Panc1 (cell line): ENCODE data around the gene THADA. TPM values are rescaled to one million over a fixed set of nuclear protein-coding genes. Genes with fewer than 3 reads are reported as not detected.

Experiments
- ATAC-seq: fragments of 200-7000 bp; cut with Tn5 transposase; 2 replicates; pipeline ENCODE4 v1.9.1; 2020; ENCODE audit warnings: mild to moderate bottlenecking, moderate library complexity
- BruUV-seq: library from RNA; stranded (reverse); fragments of 400-500 nt; replicated peaks from 2 replicates; lab custom pipeline; 2021; lab: Mats Ljungman, UMichigan
- CTCF ChIA-PET: fragments of 300-600 bp; sonication (Branson Sonifier 250); formaldehyde crosslinking; loops from one replicate; lab custom pipeline; 2022; ENCODE audit warnings: antibody characterized with exemption; lab: Charles Lee
- POLR2A ChIA-PET: fragments of 300-600 bp; sonication (Branson Sonifier 250); formaldehyde crosslinking; loops from one replicate; lab custom pipeline; 2022; ENCODE audit warnings: antibody characterized with exemption; lab: Charles Lee
- DNase-seq: peaks from one replicate; pipeline ENCODE4 v3.0.0-alpha.2; 2010; ENCODE audit warnings: low read depth, low spot score
- H3K27ac ChIP-seq: 2 replicates; pipeline ENCODE4 v1.5.1; 2011; ENCODE audit warnings: mild to moderate bottlenecking, low read length, inconsistent platforms
- H3K27me3 ChIP-seq: fragments of 200-500 bp; sonication (Bioruptor generic); 2 replicates; pipeline ENCODE4 v1.6.0; 2014; ENCODE audit warnings: low read length, inconsistent platforms; ENCODE audit not compliant: control insufficient read depth, insufficient read depth
- H3K36me3 ChIP-seq: fragments of 200-500 bp; sonication (Bioruptor generic); 2 replicates; pipeline ENCODE4 v1.5.1; 2014; ENCODE audit warnings: inconsistent platforms, mild to moderate bottlenecking, low read length, moderate library complexity; ENCODE audit not compliant: control insufficient read depth, insufficient read depth
- H3K4me1 ChIP-seq: 2 replicates; pipeline ENCODE4 v1.5.1; 2011; ENCODE audit warnings: inconsistent platforms, mild to moderate bottlenecking, low read length, moderate library complexity; ENCODE audit not compliant: control insufficient read depth, insufficient read depth
- H3K4me3 ChIP-seq, 2 experiments: 2 replicates each; pipeline ENCODE4 v1.5.1; 2011 to 2012; ENCODE audit warnings: low read depth in 2 of 2, low read length in 2 of 2, mild to moderate bottlenecking in 2 of 2, inconsistent platforms in 1 of 2, moderate library complexity in 1 of 2
- H3K9me3 ChIP-seq: fragments of 200-500 bp; sonication (Bioruptor generic); 2 replicates; pipeline ENCODE4 v1.5.1; 2014; ENCODE audit warnings: low read depth, mild to moderate bottlenecking, inconsistent platforms, low read length, moderate library complexity; ENCODE audit not compliant: control insufficient read depth, insufficient read depth
- CTCF ChIP-seq: fragments of 450-650 bp; IDR thresholded peaks from 2 replicates; pipeline ENCODE4 v1.5.1; 2017; ENCODE audit warnings: mild to moderate bottlenecking
- POLR2AphosphoS5 ChIP-seq: IDR thresholded peaks from 2 replicates; pipeline ENCODE4 v1.6.1; 2012; ENCODE audit warnings: mild to moderate bottlenecking, low read depth, low read length, moderate library complexity
- REST ChIP-seq, 2 experiments: IDR thresholded peaks; 2 replicates each; pipeline ENCODE4 v1.6.1; 2011 to 2012; ENCODE audit warnings: low read depth in 2 of 2, control low read depth in 1 of 2, low read length in 1 of 2, mild to moderate bottlenecking in 1 of 2, moderate library complexity in 1 of 2; ENCODE audit not compliant: insufficient read depth in 1 of 2
- SIN3A ChIP-seq: IDR thresholded peaks from 2 replicates; pipeline ENCODE4 v1.6.1; 2012; ENCODE audit warnings: low read depth, mild to moderate bottlenecking, low read length, moderate library complexity, borderline replicate concordance; ENCODE audit not compliant: insufficient read depth
- TCF7L2 ChIP-seq: IDR thresholded peaks from 2 replicates; pipeline ENCODE4 v1.6.1; 2011; ENCODE audit warnings: mild to moderate bottlenecking, low read depth, low read length, inconsistent platforms
- in situ Hi-C: cut with HindIII; loops from 2 replicates; pipeline ENCODE4 v1.10.0; 2016; ENCODE audit warnings: low sequenced_read_pairs, low pct_unique_long_range_greater_than_20kb
- intact Hi-C: fragments of 100-400 bp; cut with micrococcal nuclease; formaldehyde crosslinking; loops from one replicate; pipeline ENCODE4 v1.10.0; 2022; ENCODE audit not compliant: unreplicated experiment
- total RNA-seq: library from RNA; stranded (reverse); gene quantifications from one replicate; pipeline ENCODE4 v1.2.1, GENCODE V29; 2021; ENCODE audit not compliant: unreplicated experiment

The THADA gene
- total RNA-seq, 1 experiment from 2014 or later = 37.2 TPM

- Histone ChIP-seq H3K4me3 (no peak overlapping the region), H3K27me3 (no peaks in the 10 kb centered on the region), H3K36me3 (no peaks in the 10 kb centered on the region), H3K27ac (no peak overlapping the region), H3K4me1 (0 out of 2 replicates have a peak, but pooled peaks cover 3% of the 10 kb centered on the region), H3K9me3 (no peaks in the 10 kb centered on the region)
- intact Hi-C loops = no loop called here
- TF ChIP-seq POLR2AphosphoS5 = no peak
- ChIA-PET CTCF (no interaction called here), POLR2A (no interaction called here)
- no TSS peak for BruUV-seq
- DNase-seq = no peak
- no peak for ATAC-seq
- in situ Hi-C loops = no loop called here
Measured at GRCh38 chr2:43475922-43476321, 119.9 kb downstream of the THADA start.

- 0 out of 2 replicates have a peak, but pooled peaks cover 3% of the 10 kb centered on the region for H3K4me1 ChIP-seq
- no peak overlapping the region for H3K4me3 ChIP-seq
- ChIA-PET POLR2A (no interaction called here), CTCF (no interaction called here)
- no peak for TF ChIP-seq SIN3A
- TF ChIP-seq REST (IDR thresholded peaks at IDR 0.05; ENCODE audit: insufficient read depth in 1 of 2, low read depth in 2 of 2, low read length in 1 of 2) = no peak
- TF ChIP-seq POLR2AphosphoS5 = no peak
- TF ChIP-seq TCF7L2 = no peak
- TF ChIP-seq CTCF = no peak
- no TSS peak for BruUV-seq
- H3K27ac ChIP-seq = no peak overlapping the region
- no peak for ATAC-seq
- no peaks in the 10 kb centered on the region for H3K9me3 ChIP-seq
- in situ Hi-C loops = no loop called here
- H3K27me3 ChIP-seq = no peaks in the 10 kb centered on the region
- no peaks in the 10 kb centered on the region for H3K36me3 ChIP-seq
- no peak for DNase-seq
- intact Hi-C loops = no loop called here
Measured at GRCh38 chr2:43475137-43475846, 120.5 kb downstream of the THADA start.

GRCh38 chr2:43474273-43474672 is 121.6 kb downstream of the THADA start:
- TF ChIP-seq REST (IDR thresholded peaks at IDR 0.05; ENCODE audit: insufficient read depth in 1 of 2, low read depth in 2 of 2, low read length in 1 of 2) (no peak), SIN3A (no peak), CTCF (no peak), TCF7L2 (no peak), POLR2AphosphoS5 (no peak)
- Histone ChIP-seq H3K27me3 (no peaks in the 10 kb centered on the region), H3K27ac (no peak overlapping the region; the same call in 1 of the 2 replicates), H3K9me3 (no peaks in the 10 kb centered on the region), H3K4me1 (0 out of 2 replicates have a peak, but pooled peaks cover 3% of the 10 kb centered on the region), H3K4me3 (no peak overlapping the region), H3K36me3 (no peaks in the 10 kb centered on the region)
- POLR2A ChIA-PET = no interaction called here
- no peak for DNase-seq
- CTCF ChIA-PET = no interaction called here
- BruUV-seq = no TSS peak
- in situ Hi-C loops (no loop called here), intact Hi-C loops (no loop called here)
- no peak for ATAC-seq
